ENCODE results near the gene SCGB2A2.

SCGB2A2 gene

GRCh38 chr11:62237499-62237898 lies 32.5 kb upstream of the SCGB2A2 start:
- H3K27ac ChIP-seq (ENCODE audit: poor library complexity, severe bottlenecking) = no peak overlapping the region
- H3K36me3 ChIP-seq (ENCODE audit: low read depth) = no peaks in the 10 kb centered on the region
- no peak overlapping the region for H3K4me3 ChIP-seq (ENCODE audit: severe bottlenecking)
- H3K4me1 ChIP-seq (ENCODE audit: insufficient read depth, poor library complexity, severe bottlenecking) = no peaks in the 10 kb centered on the region
- peaks cover 17% of the 10 kb centered on the region for H3K27me3 ChIP-seq (ENCODE audit: insufficient read depth, poor library complexity, severe bottlenecking)
- no peaks in the 10 kb centered on the region for H3K9me3 ChIP-seq (ENCODE audit: severe bottlenecking)
- no peak for ATAC-seq (ENCODE audit: low read depth)
- DNase-seq (ENCODE audit: low spot score) = no peak
- TF ChIP-seq, protein P1, sequence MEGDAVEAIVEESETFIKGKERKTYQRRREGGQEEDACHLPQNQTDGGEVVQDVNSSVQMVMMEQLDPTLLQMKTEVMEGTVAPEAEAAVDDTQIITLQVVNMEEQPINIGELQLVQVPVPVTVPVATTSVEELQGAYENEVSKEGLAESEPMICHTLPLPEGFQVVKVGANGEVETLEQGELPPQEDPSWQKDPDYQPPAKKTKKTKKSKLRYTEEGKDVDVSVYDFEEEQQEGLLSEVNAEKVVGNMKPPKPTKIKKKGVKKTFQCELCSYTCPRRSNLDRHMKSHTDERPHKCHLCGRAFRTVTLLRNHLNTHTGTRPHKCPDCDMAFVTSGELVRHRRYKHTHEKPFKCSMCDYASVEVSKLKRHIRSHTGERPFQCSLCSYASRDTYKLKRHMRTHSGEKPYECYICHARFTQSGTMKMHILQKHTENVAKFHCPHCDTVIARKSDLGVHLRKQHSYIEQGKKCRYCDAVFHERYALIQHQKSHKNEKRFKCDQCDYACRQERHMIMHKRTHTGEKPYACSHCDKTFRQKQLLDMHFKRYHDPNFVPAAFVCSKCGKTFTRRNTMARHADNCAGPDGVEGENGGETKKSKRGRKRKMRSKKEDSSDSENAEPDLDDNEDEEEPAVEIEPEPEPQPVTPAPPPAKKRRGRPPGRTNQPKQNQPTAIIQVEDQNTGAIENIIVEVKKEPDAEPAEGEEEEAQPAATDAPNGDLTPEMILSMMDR (IDR thresholded peaks at IDR 0.05; ENCODE audit: poor library complexity, severe bottlenecking) = no peak

DNA sequence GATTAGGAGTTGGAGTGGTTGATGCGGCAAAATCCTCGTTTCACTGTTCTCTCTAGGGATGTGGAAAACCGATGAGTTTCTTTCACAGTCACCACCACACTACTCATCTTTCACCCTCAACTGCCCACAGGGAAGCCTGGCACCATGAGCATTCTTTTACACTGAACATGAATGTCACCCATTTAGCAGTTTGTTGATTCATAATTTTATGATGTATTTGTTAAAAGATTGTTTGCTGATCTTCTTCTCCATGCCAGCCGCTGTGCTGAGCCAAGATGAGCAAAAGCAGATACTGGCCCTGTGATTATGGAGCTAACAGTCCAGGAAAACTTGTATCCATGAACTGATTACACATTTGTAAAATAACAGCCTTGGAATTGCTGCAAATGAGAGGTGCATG lies 31.8 kb upstream of the SCGB2A2 start:
- Histone ChIP-seq H3K36me3 (ENCODE audit: low read depth) (no peaks in the 10 kb centered on the region), H3K4me1 (ENCODE audit: insufficient read depth, poor library complexity, severe bottlenecking) (no peaks in the 10 kb centered on the region), H3K9me3 (ENCODE audit: severe bottlenecking) (no peaks in the 10 kb centered on the region), H3K4me3 (ENCODE audit: severe bottlenecking) (no peak overlapping the region), H3K27me3 (ENCODE audit: insufficient read depth, poor library complexity, severe bottlenecking) (peaks cover 17% of the 10 kb centered on the region), H3K27ac (ENCODE audit: poor library complexity, severe bottlenecking) (no peak overlapping the region)
- TF ChIP-seq, protein P1 (IDR thresholded peaks at IDR 0.05; ENCODE audit: poor library complexity, severe bottlenecking) = no peak
- DNase-seq (ENCODE audit: low spot score) (no peak), ATAC-seq (ENCODE audit: low read depth) (no peak)

DNA sequence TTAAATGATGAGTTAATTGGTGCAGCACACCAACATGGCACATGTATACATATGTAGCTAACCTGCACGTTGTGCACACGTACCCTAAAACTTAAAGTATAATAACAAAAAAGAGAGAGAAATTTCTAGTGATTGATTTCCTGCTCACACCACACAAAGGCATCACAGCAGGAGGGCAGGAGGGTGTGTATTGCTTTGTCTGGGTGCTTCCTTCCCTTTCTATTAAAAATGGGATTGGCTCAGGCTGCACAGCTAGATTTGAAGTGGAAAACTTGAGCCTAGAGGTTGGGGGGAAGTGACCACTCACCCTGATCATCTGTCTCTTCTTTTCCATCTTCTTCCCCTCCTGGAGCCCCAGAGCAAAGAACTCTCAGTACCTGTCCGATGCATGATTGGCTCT lies 28.9 kb upstream of the SCGB2A2 start:
- Histone ChIP-seq H3K36me3 (ENCODE audit: low read depth) (no peaks in the 10 kb centered on the region), H3K9me3 (ENCODE audit: severe bottlenecking) (no peaks in the 10 kb centered on the region), H3K27me3 (ENCODE audit: insufficient read depth, poor library complexity, severe bottlenecking) (peaks cover 9% of the 10 kb centered on the region), H3K4me1 (ENCODE audit: insufficient read depth, poor library complexity, severe bottlenecking) (no peaks in the 10 kb centered on the region), H3K4me3 (ENCODE audit: severe bottlenecking) (no peak overlapping the region), H3K27ac (ENCODE audit: poor library complexity, severe bottlenecking) (no peak overlapping the region)
- DNase-seq (ENCODE audit: low spot score) (no peak), ATAC-seq (ENCODE audit: low read depth) (no peak)
- TF ChIP-seq, protein P1 (IDR thresholded peaks at IDR 0.05; ENCODE audit: poor library complexity, severe bottlenecking) = no peak

DNA sequence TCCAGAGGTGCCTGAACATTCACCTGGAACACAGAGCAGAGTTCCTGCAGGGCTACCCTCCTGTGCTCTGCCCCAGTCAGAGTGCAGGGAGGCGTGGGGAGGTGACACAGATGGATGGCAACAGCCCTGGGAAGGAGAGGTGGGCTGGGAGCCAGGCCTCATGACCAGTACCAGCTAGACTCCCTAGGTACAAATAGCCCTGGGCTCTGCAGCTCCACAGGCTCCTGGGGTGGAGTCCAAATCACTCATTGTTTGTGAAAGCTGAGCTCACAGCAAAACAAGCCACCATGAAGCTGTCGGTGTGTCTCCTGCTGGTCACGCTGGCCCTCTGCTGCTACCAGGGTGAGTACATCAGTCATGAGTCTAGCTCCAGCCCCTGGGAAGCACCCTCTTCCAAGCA lies 27.9 kb upstream of the SCGB2A2 start, which contains the start of gene SCGB1D2:
SCGB1D2 (plus strand) TSS at position 219 of the 400 bp plus-strand sequence; CDS start at position 288, 69 bp downstream.
- DNase-seq (ENCODE audit: low spot score) = no peak
- TF ChIP-seq, protein P1 (IDR thresholded peaks at IDR 0.05; ENCODE audit: poor library complexity, severe bottlenecking) = no peak
- H3K4me1 ChIP-seq (ENCODE audit: insufficient read depth, poor library complexity, severe bottlenecking) = no peaks in the 10 kb centered on the region
- no peak within 1 kb of the TSS for H3K4me3 ChIP-seq (ENCODE audit: severe bottlenecking)
- 0 out of 3 replicates have a peak, but pooled peaks have one; percentile 42 for ATAC-seq (ENCODE audit: low read depth)
- H3K27ac ChIP-seq (ENCODE audit: poor library complexity, severe bottlenecking) = no peak within 1 kb of the TSS
- no peaks in the 10 kb centered on the region for H3K9me3 ChIP-seq (ENCODE audit: severe bottlenecking)
- no peaks in the 10 kb centered on the region for H3K36me3 ChIP-seq (ENCODE audit: low read depth)
- peaks cover 8% of the 10 kb centered on the region for H3K27me3 ChIP-seq (ENCODE audit: insufficient read depth, poor library complexity, severe bottlenecking)

DNA sequence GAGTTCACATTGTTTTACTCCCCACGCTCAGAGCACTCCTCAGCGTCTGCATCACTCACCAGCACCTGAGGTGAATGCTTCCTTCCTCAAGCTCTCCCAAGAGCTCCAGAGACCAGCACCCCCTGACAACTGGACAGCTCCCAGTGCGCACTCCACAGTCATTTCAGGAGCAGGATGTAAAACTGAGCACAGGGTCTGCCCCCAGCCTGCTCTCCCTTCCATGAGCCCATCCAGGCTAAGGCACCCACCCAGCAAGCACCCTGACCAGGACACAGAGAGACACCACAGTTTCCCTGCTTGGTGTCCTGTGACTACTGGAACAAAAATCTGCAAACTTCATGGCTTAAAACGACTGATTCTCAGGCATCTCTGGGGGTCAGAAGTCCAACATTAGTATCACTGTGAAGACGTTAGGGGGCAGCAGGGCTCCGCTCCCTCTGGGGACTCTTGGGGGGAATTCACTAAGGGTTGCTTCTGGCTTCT lies 24.6 kb upstream of the SCGB2A2 start:
- ATAC-seq (ENCODE audit: low read depth) = peak; percentile 79
- no peaks in the 10 kb centered on the region for H3K27me3 ChIP-seq (ENCODE audit: insufficient read depth, poor library complexity, severe bottlenecking)
- TF ChIP-seq, protein P1 (IDR thresholded peaks at IDR 0.05; ENCODE audit: poor library complexity, severe bottlenecking) = no peak
- no peaks in the 10 kb centered on the region for H3K4me1 ChIP-seq (ENCODE audit: insufficient read depth, poor library complexity, severe bottlenecking)
- H3K27ac ChIP-seq (ENCODE audit: poor library complexity, severe bottlenecking) = no peak overlapping the region
- no peak overlapping the region for H3K4me3 ChIP-seq (ENCODE audit: severe bottlenecking)
- no peak for DNase-seq (ENCODE audit: low spot score)
- no peaks in the 10 kb centered on the region for H3K36me3 ChIP-seq (ENCODE audit: low read depth)
- H3K9me3 ChIP-seq (ENCODE audit: severe bottlenecking) = no peaks in the 10 kb centered on the region

Data from RWPE2 (cell line).